ENCODE measurements around the gene IPO4.

The IPO4 gene

GRCh38 chr14:24194186-24194872 is 5.7 kb upstream of the IPO4 start:
- DNase-seq: no peak

DNA sequence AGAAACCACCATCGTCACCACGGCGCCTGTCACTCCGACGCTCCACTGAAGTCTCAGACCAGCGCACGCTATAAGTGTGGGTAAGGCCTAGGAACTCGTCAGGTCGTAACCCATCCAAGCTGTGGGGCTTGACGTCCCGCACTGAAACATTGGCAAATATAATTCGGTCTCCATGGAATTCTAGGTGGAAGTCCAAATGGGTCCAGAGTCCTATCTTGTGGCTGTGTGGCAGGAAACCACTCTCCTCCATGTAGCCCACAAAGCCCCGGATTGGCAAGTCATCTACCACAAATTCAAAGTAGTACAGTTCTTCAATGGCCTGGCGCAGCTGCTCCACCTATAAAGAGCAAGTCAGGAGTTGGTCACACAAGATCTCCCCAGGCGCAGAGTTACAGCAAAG is 4.3 kb upstream of the IPO4 start:
- DNase-seq: no peak

DNA sequence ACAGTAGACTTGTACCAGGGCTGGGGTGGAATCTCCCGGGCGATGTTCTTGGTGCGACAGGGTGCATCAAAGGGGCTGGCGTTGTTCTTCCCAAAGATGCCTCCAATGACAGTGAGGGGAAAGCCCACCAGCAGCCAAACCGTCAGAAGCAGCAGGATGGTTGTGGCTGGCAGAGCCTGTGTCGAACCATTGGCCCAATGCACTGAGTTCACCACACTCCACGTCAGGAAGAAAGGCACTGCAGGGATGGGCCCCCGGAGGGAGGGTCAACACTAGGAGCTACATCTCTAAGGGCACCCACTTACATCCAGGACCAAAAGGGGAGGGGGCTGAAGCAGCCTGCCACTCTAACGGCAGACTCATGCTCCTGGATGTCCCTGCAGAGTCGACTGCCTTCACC is 1.8 kb upstream of the IPO4 start:
- DNase-seq: no peak

DNA sequence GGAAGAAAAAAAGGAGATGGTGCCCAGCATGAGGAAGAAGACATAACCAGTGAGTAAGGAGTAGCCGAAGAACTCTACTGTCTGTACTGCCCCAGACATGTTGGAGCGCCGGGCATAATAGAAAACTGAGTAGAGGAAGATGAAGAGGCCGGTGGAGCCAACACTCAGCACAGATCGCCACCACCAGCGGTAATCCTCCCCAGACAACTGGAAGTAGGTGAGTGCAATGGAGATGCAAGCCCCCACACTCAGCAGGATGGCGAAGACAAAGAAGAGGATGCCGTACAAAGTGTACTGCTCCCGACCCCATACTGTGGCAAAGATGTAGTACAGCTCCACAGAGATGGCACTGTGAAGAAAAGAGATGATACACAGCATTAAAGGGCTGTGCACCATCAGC is 844 bp upstream of the IPO4 start:
- no peak for DNase-seq

GRCh38 chr14:24189059-24189375 is 401 bp upstream of the IPO4 start:
- DNase-seq: no peak

DNA sequence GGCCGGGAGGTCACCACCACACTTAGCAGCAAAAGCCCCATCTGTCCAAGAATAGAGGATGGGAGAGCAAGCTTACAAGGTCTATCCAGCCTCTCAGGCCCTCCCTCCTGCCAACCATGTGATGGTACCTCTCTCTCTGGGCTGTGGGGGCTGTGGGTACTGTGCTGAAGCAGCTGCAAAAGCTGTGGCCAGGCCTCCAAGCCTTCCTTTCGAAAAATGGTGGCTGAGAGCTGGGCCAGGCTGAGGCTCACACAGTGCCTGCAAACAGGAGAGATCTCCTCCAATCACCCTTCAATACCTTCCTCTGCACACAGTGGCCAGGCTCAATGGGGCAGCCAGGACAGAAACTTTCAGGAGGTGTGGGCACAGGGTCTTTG is 1.1 kb downstream of the IPO4 start:
- DNase-seq: no peak

- no peak for DNase-seq
These were observed 1.6 kb downstream of the IPO4 start for GRCh38 chr14:24186831-24187538.

- DNase-seq: no peak
These were observed 2.9 kb downstream of the IPO4 start for GRCh38 chr14:24185741-24186140.

DNA sequence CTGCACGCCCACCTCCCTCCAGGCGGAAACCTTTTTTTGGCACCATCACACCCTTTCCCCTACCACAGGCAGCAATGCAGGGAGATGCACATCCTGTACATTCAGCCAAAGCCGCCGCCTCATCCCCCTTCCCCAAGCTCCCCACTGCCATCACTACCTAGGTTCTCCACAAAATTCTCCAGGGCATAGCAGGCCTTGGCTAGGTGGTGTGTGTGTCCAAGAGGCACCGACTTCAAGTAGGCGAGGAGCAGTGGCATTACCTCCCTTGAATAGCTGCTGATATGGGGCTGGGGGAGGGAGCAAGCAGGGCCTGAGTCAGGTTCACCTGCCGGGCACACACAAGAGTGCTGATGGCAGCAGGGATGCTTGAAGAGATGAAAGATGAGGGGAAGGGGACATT is 3.6 kb downstream of the IPO4 start:
- DNase-seq: no peak

DNA sequence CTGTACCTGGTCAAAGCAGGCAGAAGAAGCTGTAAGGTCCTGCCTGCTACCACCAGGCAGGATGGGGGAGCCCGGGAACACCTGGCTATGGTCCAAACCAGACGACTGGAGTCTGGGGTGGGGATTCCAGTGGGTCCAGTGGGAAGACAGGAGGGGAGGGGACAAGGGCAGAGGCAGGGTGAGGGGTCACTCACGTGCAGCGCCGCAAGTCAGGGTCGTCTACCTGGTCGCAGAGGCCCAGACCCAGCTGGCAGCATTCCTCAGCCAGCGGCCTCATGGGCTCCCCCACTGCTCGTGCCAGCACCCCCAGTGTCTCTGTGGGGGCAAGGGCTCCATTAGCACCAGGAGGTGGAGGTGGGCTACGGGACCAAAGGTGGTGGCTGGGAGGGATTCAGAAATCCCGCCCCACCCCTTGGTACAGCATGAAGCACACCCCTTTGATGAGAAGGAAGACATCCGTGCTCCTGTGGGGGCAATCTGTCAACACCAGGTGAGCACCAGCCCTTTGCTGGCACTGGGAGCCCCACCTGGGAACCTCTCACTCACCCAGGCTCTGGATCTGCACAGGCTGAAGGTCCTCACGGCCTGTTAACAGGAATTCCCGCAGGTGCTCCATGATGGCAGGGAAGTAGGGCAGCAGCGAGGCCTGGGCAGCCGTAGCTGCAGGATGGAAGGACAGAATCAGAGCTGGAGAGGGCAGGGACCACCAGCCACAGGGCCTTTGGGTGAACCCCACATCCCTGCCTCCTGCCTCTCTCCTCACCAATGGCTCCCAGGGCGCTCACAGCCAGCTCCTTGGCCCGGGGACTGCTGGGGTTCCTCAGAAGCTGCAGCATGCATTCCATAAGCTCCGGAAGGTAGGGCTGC is 4.3 kb downstream of the IPO4 start:
- no peak for DNase-seq

DNA sequence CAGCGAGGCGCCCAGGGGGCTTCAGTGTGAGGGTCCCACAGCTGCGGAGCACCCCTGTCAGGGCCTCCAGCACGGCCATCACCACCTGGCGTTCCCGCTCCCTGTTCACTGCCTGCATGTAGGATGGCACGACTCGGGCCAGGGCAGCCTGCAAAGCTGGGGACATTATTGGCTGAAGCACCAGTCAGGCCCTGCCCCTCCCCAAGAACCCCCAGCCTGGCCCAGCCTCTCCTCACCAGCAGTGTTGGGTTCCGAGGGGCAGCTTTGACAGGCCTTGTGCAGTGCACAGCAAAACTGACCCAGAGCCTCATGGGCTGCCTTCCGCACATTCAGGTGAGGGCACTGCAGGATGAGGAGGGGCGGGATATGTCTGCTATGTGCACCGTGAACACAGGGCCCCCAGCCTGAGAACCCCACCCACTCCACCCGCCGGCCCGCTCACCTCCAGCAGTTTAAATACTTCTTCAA is 5.6 kb downstream of the IPO4 start:
- no peak for DNase-seq

GRCh38 chr14:24182110-24182882 is 6.3 kb downstream of the IPO4 start:
- no peak for DNase-seq

DNA sequence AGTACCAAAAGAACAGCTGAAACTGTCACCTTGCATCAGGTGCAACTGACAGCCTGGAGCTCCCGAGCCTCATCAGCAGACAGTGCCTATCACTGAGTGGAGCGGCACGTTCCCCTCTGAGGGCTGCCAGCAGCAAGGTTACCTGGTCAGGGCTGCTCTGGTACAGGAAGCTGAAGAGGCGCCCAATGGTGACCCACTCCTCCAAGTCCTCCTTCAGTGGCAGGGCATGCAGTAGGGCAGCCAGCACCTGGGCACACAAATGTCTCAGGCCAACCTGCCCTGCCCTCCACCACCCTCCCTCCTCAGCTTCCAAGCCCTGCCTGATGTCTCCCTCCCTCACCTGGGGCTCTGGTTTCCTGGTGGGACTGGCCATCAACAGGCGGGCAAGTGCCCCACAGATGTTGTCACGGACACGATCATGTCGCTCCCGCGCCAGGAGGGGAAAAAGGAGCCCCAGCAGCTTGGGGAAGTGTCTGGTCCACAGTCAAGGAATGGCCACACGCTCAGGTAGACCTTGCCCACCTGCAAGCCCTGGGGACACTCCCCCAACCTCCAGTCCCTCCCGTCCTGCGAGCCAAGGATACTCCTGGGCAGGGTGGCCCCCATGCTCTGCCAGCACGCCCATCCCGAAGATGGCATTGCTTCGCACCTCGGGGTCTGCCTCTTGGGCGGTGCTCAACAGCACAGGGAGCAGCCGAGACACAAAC is 7.1 kb downstream of the IPO4 start:
- no peak for DNase-seq

- no peak for DNase-seq
These were observed 8.4 kb downstream of the IPO4 start for GRCh38 chr14:24179961-24180796.

DNA sequence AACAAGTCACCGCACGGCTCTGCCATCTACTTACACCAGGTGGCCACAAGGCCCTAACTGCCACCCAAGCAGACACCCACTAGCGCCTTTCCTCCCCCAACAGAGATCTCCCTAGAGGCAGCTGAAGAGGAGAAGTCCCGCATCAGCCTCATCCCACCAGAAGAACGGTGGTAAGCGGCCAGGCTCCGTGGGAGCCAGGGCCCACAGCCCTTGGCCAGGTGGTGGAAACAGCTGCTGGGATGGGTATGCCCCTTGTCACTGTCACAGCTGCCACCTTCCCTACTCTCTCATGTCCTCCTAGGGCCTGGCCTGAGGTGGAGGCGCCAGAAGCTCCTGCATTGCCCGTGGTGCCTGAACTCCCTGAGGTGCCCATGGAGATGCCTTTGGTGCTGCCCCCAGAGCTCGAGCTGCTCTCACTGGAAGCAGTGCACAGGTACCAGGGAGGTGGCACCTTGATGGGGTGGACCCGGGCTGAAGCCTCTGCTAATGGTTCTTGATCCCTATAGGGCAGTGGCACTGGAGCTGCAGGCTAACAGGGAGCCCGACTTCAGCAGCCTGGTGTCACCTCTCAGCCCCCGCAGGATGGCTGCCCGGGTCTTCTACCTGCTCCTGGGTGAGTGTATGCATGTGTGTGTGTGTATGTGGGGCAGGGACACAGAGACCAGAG is 9.2 kb downstream of the IPO4 start:
- DNase-seq: no peak

- DNase-seq: no peak
These were observed 10.0 kb downstream of the IPO4 start for GRCh38 chr14:24178399-24179178.

DNA sequence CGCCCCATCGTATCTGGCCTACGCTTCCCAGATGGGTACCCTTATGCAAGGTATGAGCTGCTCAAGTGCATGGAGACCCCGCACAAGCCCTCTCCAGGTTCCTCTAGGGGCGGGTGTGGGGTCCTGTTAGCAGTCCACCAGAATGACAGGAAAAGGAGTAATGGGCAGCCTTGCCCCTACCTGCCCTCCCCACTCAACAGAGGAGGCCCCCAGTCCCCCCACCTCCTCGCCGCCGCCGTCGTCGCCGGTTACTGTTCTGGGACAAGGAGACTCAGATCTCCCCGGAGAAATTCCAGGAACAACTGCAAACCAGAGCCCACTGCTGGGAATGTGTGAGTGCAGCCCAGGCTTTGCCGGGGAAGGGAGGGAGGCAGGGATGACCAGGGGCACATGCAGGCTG is 10.7 kb downstream of the IPO4 start:
- no peak for DNase-seq

DNA sequence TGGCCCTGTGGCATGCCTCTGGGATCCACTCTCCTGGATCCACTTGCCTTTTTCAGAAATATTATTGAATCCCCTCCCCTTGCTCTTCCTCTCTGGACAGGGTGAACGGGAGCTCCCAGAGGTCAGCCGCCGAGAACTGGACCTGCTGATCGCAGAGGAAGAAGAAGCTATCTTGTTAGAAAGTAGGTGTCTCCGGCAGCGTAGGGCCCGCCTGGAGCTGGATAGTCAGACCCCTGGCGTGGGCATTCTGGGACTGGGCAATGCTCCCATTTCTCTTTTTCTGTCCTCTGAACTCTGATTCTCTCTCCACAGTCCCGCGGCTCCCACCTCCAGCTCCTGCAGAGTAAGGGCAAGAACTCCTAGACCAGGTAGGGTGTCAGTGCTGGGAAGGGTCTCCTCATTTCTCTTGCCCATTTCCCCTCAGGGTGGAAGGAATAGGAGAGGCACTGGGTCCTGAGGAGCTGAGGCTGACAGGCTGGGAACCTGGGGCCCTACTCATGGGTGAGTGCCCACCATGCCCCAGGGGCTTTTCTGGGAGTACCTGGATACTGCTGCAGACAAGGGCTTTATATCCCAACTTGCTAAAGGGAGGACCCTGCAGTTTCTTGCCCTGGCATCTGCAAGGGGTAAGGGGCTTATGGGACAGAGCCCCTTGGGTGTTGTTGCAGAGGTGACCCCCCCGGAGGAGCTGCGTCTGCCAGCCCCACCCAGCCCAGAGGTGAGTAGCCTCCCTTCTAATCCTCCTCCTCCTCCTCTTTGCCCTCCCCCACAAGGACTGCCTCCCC is 11.4 kb downstream of the IPO4 start:
- DNase-seq: no peak

- no peak for DNase-seq
These were observed 12.0 kb downstream of the IPO4 start for GRCh38 chr14:24176599-24176998.

Measured in SHP77 treated with DMSO at 0.1 percent for 48 hours (cell line).